Medulla oblongata (tissue), 1 donor: ENCODE results near the gene ARF3.

Experiments used
- DNase-seq: peaks from one replicate; pipeline ENCODE4 v3.0.0-alpha.2; 2015; ENCODE audit errors: extremely low spot score

ARF3 gene

GRCh38 chr12:48966177-48966895, 9.0 kb upstream of the ARF3 start:
- DNase-seq = no peak

GRCh38 chr12:48965298-48965838, 8.1 kb upstream of the ARF3 start:
- no peak for DNase-seq

GRCh38 chr12:48961801-48962200, 4.5 kb upstream of the ARF3 start:
- DNase-seq = no peak

- no peak for DNase-seq
These were observed 4.0 kb upstream of the ARF3 start for GRCh38 chr12:48961331-48961730.

- no peak for DNase-seq
These were observed 3.5 kb upstream of the ARF3 start for GRCh38 chr12:48960834-48961233.

DNA sequence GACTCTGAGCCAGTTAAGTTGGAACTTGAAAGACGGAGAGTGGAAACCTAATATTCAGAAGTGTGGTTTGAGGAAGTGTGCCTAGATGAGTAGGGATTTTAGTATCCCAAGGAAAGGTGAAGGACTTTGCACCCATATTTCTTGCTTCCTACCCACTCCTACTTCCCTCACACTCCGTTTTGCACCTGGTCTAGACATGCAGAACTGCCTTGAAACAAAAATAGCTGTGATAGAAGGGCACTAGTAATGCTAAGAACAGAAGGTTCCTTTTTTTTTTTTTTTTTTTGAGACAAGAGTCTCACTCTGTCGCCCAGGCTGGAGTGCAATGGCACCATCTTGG, 732 bp upstream of the ARF3 start:
- DNase-seq = no peak

GRCh38 chr12:48956279-48957140, 777 bp downstream of the ARF3 start:
- DNase-seq = peak; percentile 89

DNA sequence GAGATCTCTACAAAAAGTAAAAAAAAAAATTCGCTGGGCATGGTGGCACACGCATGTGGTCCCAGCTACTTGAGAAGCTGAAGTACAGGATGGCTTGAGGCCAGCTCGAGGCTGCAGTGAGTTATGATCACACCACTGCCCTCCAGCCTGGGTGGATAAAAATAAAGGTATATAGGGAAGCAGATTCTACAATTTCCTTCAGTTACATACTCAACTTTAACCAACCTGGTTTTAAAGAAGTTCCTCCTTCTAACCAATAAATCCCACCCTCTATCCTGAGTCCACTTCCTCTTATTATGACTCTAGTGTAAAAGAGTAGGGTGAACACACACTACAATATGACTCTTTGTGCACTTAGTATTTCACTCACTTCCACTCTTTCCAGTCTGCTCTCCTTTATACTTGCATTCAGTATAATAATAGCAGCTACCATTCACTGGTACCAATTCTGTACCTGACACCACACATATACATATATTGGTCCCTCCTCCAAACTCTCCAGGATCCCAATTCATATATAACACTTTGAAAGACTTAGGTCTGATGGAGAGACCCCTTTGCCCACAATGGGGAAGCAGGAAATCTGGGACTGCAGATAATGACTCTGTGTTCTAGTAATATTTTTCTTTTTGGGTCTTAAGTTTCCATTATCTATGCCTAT, 2.3 kb downstream of the ARF3 start:
- peak; percentile 38 for DNase-seq

GRCh38 chr12:48954061-48954460, 3.2 kb downstream of the ARF3 start:
- no peak for DNase-seq

DNA sequence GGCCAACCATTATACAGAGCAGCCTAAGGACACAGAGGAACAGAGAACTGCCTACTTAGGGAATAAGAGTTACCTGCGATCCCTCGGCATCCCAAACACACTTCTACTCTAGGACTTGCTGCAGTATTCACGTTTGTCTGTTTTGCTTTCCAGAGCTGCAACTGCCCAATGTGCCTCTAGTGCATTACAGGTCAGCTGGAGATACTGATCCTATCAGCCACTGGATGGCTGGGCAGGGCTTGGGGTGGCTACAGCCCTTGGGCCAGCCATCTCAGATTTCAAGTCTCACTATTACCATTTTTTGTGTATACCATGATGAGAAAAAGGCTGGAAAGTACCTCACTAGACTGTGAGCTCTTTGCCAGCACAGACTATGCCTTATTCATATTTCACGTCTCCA, 4.6 kb downstream of the ARF3 start:
- DNase-seq = no peak

- DNase-seq = no peak
These were observed 9.6 kb downstream of the ARF3 start for GRCh38 chr12:48947727-48948126.

GRCh38 chr12:48946943-48947342, 10.3 kb downstream of the ARF3 start:
- no peak for DNase-seq

GRCh38 chr12:48946205-48946604, 11.1 kb downstream of the ARF3 start:
- no peak for DNase-seq

- DNase-seq = no peak
These were observed 14.1 kb downstream of the ARF3 start for GRCh38 chr12:48943221-48943620.

DNA sequence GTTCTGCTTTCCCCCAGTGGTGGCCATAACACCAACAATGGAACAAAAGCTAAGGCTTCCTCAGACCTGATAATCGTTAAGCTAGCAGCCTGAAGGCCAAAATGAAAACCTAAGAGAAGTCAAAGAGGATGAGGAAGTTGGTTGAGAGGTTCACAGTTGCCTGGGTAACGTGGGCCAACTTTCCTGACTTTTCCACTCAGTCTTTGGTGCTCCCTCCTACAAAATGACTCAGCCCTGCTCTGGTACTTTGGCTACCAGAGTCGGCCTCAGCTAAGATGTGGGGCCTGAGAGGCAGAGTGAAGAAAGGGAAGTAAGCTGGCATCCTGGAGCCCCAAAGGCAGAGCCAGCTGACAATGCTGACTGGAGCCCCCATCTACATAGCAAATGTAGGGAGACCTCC, 17.1 kb downstream of the ARF3 start:
- no peak for DNase-seq

DNA sequence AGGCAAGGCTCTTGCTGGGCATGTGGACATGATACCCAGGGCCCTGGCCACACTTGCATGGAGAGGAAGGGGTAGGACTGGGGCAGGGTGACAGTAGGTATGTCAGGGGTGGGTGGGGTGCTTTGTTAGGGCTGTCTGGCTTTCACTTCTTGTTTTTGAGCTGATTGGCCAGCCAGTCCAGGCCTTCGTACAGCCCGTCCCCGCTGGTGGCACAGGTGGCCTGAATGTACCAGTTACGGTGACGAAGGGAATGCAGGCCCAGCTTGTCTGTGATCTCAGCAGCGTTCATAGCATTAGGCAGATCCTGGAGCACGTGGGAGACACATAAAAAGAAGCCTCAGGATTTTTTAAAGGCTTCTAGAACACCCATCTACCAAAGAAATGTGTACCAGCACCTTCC, 18.5 kb downstream of the ARF3 start:
- DNase-seq = no peak

GRCh38 chr12:48937170-48937569, 20.1 kb downstream of the ARF3 start:
- DNase-seq = no peak

GRCh38 chr12:48936379-48936979, 20.8 kb downstream of the ARF3 start:
- DNase-seq = peak; percentile 69

DNA sequence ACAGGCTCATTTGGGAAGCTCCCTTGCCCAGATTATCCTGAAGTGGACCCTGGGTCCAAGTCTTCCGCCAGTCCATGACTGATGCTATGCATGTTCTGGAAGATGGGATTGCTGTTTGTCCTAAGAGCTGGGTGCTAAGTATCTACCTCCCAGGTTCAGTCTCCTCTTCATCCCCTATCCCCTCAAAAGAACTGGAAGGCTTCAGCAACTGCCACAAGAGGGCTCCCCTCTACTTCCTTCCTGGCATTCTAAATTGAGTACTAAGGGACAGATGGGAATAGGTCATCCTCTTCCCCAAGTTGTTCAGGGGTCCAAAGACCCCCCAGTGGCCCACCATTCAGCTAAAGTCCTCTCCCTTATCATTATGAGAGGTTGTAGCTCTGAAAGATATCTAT, 23.0 kb downstream of the ARF3 start:
- no peak for DNase-seq

- DNase-seq = no peak
These were observed 23.5 kb downstream of the ARF3 start for GRCh38 chr12:48933664-48934311.

- DNase-seq = no peak
These were observed 24.4 kb downstream of the ARF3 start for GRCh38 chr12:48932878-48933277.

DNA sequence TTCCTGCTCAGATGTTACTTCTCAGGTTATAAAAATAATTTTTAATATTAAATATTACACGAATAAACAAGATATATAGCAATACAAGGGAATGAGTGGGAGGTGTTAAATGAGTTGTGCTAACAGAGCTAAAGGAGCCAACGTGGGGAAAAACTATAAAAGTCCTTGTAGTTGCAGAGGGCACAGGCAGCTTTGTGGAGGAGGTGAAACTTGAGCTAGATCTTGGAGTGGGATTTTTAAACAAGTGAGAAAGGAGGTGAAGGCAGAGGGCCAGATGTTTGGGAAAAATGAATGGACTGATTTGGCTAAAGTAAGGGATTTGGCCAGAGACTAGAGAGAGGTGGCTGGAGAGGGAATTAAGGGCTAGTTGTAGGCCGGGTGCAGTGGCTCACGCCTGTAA, 26.8 kb downstream of the ARF3 start:
- DNase-seq = no peak
